Measurements from ENCODE around the gene NLRP6. TPM values are rescaled to one million over a fixed set of nuclear protein-coding genes. Genes with fewer than 3 reads are reported as not detected.

Gene NLRP6
- total and polyA plus RNA-seq, 7 donors = 0.33 to 3.3 (median 2.1) TPM; not detected in 3

DNA sequence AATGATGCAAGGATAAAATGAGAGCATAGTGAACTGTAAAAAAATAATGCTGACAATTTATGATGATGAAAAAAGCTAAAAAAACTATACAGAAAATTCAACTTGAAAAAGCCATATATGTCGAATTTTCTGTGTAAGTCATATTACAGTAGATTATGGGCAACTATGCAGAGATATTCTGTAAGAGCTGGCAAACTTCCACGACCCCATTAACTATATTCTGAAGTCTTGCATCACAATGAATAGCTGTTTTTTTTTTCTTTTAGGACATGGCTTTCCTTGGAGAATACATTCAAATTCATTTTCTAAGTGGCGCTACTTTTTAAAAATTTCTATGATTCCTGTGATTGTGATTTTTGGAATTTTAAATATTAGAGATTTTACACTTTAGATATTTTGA is 23.0 kb upstream of the NLRP6 start:
- DNase-seq = no peak
- Histone ChIP-seq H3K9me3 (no peaks in the 10 kb centered on the region), H3K4me1 (no peaks in the 10 kb centered on the region), H3K27ac (no peak overlapping the region), H3K27me3 (no peaks in the 10 kb centered on the region), H3K4me3 (no peak overlapping the region), H3K36me3 (peaks cover 0 to 38% (median 10%) of the 10 kb centered on the region in 4 donors)
- intact Hi-C loops (cut with DNase I) = no loop called here
- 63 to 82% methylated on average over 3 of the region's 3 CpGs for WGBS, 2 donors
- TF ChIP-seq, protein P1, sequence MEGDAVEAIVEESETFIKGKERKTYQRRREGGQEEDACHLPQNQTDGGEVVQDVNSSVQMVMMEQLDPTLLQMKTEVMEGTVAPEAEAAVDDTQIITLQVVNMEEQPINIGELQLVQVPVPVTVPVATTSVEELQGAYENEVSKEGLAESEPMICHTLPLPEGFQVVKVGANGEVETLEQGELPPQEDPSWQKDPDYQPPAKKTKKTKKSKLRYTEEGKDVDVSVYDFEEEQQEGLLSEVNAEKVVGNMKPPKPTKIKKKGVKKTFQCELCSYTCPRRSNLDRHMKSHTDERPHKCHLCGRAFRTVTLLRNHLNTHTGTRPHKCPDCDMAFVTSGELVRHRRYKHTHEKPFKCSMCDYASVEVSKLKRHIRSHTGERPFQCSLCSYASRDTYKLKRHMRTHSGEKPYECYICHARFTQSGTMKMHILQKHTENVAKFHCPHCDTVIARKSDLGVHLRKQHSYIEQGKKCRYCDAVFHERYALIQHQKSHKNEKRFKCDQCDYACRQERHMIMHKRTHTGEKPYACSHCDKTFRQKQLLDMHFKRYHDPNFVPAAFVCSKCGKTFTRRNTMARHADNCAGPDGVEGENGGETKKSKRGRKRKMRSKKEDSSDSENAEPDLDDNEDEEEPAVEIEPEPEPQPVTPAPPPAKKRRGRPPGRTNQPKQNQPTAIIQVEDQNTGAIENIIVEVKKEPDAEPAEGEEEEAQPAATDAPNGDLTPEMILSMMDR (IDR thresholded peaks at IDR 0.05) = no peak
- no peak for TF ChIP-seq POLR2A (IDR thresholded peaks at IDR 0.05)
- no peak for TF ChIP-seq EP300 (IDR thresholded peaks at IDR 0.05)
- TF ChIP-seq POLR2AphosphoS5 (IDR thresholded peaks at IDR 0.05) = no peak

DNA sequence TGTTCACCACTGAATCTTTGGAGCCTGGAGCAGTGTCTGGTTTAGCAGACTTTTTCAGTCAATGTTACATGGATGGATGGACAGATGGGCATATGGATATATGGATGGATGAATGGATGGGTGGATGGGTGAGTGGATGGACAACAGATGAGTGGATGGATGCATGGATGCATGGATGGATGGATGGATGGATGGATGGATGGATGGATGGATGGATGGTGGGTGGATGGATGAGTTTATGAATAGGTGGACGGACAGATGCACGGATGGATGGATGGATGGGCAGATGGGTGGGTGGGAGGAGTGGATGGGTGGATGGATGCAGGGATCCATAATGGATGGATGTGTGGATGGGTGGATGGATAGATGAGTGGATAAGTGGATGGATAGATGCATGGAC is 22.4 kb upstream of the NLRP6 start:
- TF ChIP-seq EP300 (IDR thresholded peaks at IDR 0.05) (no peak), POLR2AphosphoS5 (IDR thresholded peaks at IDR 0.05) (no peak), POLR2A (IDR thresholded peaks at IDR 0.05) (no peak)
- TF ChIP-seq, protein P1 (IDR thresholded peaks at IDR 0.05) = no peak
- WGBS, 2 donors = 95 to 98% methylated on average over 2 of the region's 2 CpGs

DNA sequence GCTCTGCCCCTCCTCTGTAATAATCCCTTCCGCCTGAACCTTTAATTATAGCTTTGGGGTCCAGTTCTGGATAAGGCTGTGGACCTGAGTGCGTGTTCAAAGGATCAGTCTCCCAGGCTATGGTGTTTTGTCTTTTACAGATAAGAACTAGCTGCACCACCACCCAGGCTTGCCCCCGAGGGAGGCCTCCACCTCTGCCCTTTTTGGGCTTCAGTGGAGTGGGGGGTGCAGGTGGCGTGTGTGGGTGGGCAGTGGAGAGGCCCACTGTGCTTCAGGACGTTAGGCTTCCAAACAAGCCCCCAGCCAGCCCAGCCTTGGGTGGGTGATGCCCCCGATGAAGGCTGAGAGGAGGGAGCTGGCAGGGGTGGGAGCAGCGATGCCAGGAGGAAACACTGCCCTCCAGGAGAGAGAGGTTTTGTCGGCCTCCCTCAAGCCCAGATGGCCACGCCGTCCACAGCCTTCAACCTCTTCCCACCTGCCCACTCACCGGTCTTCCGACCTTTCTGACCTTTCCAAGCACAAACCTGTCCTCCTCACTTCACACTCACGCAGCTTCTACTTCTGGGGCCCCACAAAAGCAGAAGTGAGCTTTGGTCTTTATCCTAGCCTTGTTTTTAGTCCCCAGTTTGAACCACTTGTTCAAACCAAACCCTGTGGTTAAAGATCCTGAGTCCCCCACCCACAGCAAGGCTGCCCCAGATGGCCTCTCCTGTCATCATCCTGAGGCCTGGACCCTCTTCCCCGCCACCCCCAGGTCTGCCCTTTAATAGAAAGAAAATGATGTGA is 21.1 kb upstream of the NLRP6 start:
- intact Hi-C loops (cut with DNase I) = no loop called here
- Histone ChIP-seq H3K4me3 (no peak overlapping the region), H3K27ac (no peak overlapping the region), H3K9me3 (peaks cover 0 to 3% (median 0%) of the 10 kb centered on the region in 4 donors), H3K27me3 (no peaks in the 10 kb centered on the region), H3K36me3 (peaks cover 0 to 19% (median 6%) of the 10 kb centered on the region in 4 donors), H3K4me1 (no peaks in the 10 kb centered on the region)
- TF ChIP-seq POLR2AphosphoS5 (IDR thresholded peaks at IDR 0.05) = no peak
- no peak for TF ChIP-seq POLR2A (IDR thresholded peaks at IDR 0.05)
- no peak for TF ChIP-seq EP300 (IDR thresholded peaks at IDR 0.05)
- WGBS, 2 donors = 78 to 88% methylated on average over 14 of the region's 14 CpGs
- DNase-seq = no peak

More for the DNA sequence above, 22.4 kb upstream of the NLRP6 start:
- H3K4me3 ChIP-seq = no peak overlapping the region
- H3K27ac ChIP-seq = no peak overlapping the region
- DNase-seq = no peak
- H3K27me3 ChIP-seq = no peaks in the 10 kb centered on the region
- H3K4me1 ChIP-seq = no peaks in the 10 kb centered on the region
- intact Hi-C loops (cut with DNase I) = no loop called here
- H3K36me3 ChIP-seq = peaks cover 0 to 32% (median 10%) of the 10 kb centered on the region in 4 donors
- H3K9me3 ChIP-seq = no peaks in the 10 kb centered on the region

DNA sequence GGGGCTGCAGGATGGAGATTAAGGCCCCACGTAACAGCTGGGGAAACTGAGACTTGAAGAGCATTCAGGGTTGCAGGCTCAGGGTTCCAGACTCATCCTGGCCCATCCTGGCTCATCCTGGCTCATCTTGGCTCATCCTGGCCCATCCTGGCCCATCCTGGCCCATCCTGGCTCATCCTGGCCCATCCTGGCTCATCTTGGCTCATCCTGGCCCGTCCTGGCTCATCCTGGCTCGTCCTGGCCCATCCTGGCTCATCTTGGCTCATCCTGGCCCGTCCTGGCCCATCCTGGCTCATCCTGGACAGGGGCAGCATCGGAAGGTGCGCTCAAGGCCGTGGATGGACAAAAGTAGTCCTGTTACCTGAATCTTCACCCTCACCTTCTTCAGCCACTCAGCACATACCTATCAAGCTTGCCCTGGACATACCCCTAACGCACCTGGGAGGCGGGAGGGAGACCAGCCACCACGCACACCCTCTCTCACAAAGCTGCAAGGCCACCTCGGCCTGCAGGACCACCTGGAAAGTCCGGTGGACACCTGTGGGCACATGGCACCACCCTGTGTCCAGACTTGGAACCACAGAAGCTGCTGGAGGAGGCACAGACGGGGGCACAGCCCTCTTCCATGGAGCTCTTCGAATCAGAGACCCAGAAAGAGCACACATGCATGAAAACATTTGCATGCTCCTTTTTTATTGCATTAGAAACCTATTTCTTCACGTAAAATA is 20.3 kb upstream of the NLRP6 start:
- H3K9me3 ChIP-seq = peaks cover 0 to 3% (median 0%) of the 10 kb centered on the region in 4 donors
- H3K4me1 ChIP-seq = no peaks in the 10 kb centered on the region
- no peak overlapping the region for H3K4me3 ChIP-seq
- 71 to 83% methylated on average over 15 of the region's 15 CpGs for WGBS, 2 donors
- peaks cover 0 to 11% (median 0%) of the 10 kb centered on the region in 4 donors for H3K36me3 ChIP-seq
- intact Hi-C loops (cut with DNase I) = no loop called here
- TF ChIP-seq POLR2AphosphoS5 (IDR thresholded peaks at IDR 0.05) (no peak), POLR2A (IDR thresholded peaks at IDR 0.05) (no peak), EP300 (IDR thresholded peaks at IDR 0.05) (no peak)
- TF ChIP-seq, protein P1 (IDR thresholded peaks at IDR 0.05) = no peak
- no peak overlapping the region for H3K27ac ChIP-seq
- no peak for DNase-seq
- no peaks in the 10 kb centered on the region for H3K27me3 ChIP-seq

DNA sequence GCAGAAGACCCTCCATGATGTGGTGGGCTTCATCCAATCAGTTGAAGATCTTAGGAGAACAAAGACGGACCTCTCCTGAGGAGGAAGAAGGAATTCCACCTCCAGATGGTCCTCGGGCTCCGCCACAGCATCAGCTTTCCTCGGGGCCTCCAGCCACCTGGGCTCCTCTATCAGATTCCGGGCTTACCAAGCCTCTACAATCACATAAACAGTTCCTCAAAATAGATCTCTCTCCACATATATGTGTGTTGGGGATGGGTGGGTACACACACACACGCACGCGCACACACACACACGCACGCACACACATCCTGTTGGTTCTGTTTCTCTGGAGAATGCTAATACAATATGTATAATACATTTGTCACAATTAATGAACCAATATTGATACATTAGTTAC is 18.8 kb upstream of the NLRP6 start:
- DNase-seq = no peak
- Histone ChIP-seq H3K9me3 (peaks cover 0 to 3% (median 0%) of the 10 kb centered on the region in 4 donors), H3K4me1 (no peaks in the 10 kb centered on the region), H3K4me3 (no peak overlapping the region), H3K27ac (no peak overlapping the region), H3K36me3 (no peaks in the 10 kb centered on the region), H3K27me3 (no peaks in the 10 kb centered on the region)
- TF ChIP-seq POLR2AphosphoS5 (IDR thresholded peaks at IDR 0.05) = no peak
- no peak for TF ChIP-seq POLR2A (IDR thresholded peaks at IDR 0.05)
- TF ChIP-seq EP300 (IDR thresholded peaks at IDR 0.05) = no peak
- TF ChIP-seq, protein P1 (IDR thresholded peaks at IDR 0.05) = no peak
- intact Hi-C loops (cut with DNase I) = no loop called here
- WGBS, 2 donors = 62 to 83% methylated on average over 10 of the region's 10 CpGs
